Liver (tissue), 3 donors: ENCODE measurements around the gene MAGEB17.

Experiments
- EGR1 ChIP-seq, 2 donors: IDR thresholded peaks; 2 replicates each; pipeline ENCODE4 v1.6.1; 2016 to 2018; ENCODE audit warnings: antibody characterized with exemption in 2 of 2, low read depth in 2 of 2
- GABPA ChIP-seq, 2 donors: IDR thresholded peaks in 1 of 2; conservative IDR thresholded peaks in 1 of 2; 2 replicates each; pipeline ENCODE4 v1.6.1; 2016; ENCODE audit warnings: antibody characterized with exemption in 2 of 2, mild to moderate bottlenecking in 1 of 2, moderate library complexity in 1 of 2
- HNF4A ChIP-seq, 2 donors: conservative IDR thresholded peaks; 2 replicates each; pipeline ENCODE4 v1.6.1; 2016; ENCODE audit warnings: antibody characterized with exemption in 2 of 2, mild to moderate bottlenecking in 2 of 2
- JUND ChIP-seq, 2 donors: IDR thresholded peaks; 2 replicates each; pipeline ENCODE4 v1.6.1; 2016; ENCODE audit warnings: antibody characterized with exemption in 2 of 2
- NR2F2 ChIP-seq: IDR thresholded peaks from 2 replicates; pipeline ENCODE4 v1.6.1; 2016; ENCODE audit warnings: antibody characterized with exemption
- RAD21 ChIP-seq, 2 donors: IDR thresholded peaks; 2 replicates each; pipeline ENCODE4 v1.6.1; 2016; ENCODE audit warnings: antibody characterized with exemption in 2 of 2, mild to moderate bottlenecking in 2 of 2
- SP1 ChIP-seq: IDR thresholded peaks from 2 replicates; pipeline ENCODE4 v1.6.1; 2018; ENCODE audit warnings: antibody characterized with exemption, mild to moderate bottlenecking
- TAF1 ChIP-seq: conservative IDR thresholded peaks from 2 replicates; pipeline ENCODE4 v1.6.1; 2016; ENCODE audit warnings: antibody characterized with exemption, mild to moderate bottlenecking
- YY1 ChIP-seq: IDR thresholded peaks from 2 replicates; pipeline ENCODE4 v1.6.1; 2016; ENCODE audit warnings: antibody characterized with exemption, mild to moderate bottlenecking
- ZBTB33 ChIP-seq: IDR thresholded peaks from 2 replicates; pipeline ENCODE4 v1.6.1; 2016; ENCODE audit warnings: antibody characterized with exemption
- TF ChIP-seq, protein P1 (sequence below): fragments of 150-350 bp; IDR thresholded peaks from 2 replicates; pipeline ENCODE4 v1.5.1; 2017; ENCODE audit warnings: improper control_type of control experiment, low read depth, low read length; ENCODE audit not compliant: missing input control
- TF ChIP-seq, protein P2 (sequence below): IDR thresholded peaks from 2 replicates; pipeline ENCODE4 v1.6.1; 2016; ENCODE audit warnings: antibody characterized with exemption
- TF ChIP-seq, protein P3 (sequence below): IDR thresholded peaks from 2 replicates; pipeline ENCODE4 v1.6.1; 2016; ENCODE audit warnings: antibody characterized with exemption, mild to moderate bottlenecking
- TF ChIP-seq, protein P4 (sequence below): IDR thresholded peaks from 2 replicates; pipeline ENCODE4 v1.6.1; 2016; ENCODE audit warnings: antibody characterized with exemption
- donor health status: healthy.
- donor health status: healthy.

DNA sequence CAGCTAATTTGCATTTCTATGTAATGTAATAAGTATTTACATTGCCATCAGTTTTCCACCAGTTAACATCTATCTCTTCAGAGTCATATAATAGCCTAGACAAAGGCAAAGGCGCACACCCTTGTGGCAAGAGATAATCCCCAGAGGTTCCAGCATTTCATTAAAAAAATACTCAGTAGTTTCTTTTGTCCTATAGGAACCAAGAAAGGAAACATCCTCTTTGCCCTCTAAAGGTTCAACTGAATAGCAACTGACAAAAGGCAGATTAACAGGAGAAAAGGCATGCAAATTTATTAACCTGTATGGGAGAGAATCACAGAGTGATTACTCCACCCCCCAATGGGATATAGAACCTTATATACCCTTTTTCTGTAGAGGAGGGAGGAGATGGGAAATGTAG lies 48.4 kb downstream of the MAGEB17 start:
- TF ChIP-seq ZBTB33 = no peak
- TF ChIP-seq, protein P1, sequence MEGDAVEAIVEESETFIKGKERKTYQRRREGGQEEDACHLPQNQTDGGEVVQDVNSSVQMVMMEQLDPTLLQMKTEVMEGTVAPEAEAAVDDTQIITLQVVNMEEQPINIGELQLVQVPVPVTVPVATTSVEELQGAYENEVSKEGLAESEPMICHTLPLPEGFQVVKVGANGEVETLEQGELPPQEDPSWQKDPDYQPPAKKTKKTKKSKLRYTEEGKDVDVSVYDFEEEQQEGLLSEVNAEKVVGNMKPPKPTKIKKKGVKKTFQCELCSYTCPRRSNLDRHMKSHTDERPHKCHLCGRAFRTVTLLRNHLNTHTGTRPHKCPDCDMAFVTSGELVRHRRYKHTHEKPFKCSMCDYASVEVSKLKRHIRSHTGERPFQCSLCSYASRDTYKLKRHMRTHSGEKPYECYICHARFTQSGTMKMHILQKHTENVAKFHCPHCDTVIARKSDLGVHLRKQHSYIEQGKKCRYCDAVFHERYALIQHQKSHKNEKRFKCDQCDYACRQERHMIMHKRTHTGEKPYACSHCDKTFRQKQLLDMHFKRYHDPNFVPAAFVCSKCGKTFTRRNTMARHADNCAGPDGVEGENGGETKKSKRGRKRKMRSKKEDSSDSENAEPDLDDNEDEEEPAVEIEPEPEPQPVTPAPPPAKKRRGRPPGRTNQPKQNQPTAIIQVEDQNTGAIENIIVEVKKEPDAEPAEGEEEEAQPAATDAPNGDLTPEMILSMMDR = no peak
- TF ChIP-seq, protein P2, sequence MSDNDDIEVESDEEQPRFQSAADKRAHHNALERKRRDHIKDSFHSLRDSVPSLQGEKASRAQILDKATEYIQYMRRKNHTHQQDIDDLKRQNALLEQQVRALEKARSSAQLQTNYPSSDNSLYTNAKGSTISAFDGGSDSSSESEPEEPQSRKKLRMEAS = no peak
- no peak for TF ChIP-seq JUND (IDR thresholded peaks at IDR 0.05)
- no peak for TF ChIP-seq SP1
- TF ChIP-seq, protein P3, sequence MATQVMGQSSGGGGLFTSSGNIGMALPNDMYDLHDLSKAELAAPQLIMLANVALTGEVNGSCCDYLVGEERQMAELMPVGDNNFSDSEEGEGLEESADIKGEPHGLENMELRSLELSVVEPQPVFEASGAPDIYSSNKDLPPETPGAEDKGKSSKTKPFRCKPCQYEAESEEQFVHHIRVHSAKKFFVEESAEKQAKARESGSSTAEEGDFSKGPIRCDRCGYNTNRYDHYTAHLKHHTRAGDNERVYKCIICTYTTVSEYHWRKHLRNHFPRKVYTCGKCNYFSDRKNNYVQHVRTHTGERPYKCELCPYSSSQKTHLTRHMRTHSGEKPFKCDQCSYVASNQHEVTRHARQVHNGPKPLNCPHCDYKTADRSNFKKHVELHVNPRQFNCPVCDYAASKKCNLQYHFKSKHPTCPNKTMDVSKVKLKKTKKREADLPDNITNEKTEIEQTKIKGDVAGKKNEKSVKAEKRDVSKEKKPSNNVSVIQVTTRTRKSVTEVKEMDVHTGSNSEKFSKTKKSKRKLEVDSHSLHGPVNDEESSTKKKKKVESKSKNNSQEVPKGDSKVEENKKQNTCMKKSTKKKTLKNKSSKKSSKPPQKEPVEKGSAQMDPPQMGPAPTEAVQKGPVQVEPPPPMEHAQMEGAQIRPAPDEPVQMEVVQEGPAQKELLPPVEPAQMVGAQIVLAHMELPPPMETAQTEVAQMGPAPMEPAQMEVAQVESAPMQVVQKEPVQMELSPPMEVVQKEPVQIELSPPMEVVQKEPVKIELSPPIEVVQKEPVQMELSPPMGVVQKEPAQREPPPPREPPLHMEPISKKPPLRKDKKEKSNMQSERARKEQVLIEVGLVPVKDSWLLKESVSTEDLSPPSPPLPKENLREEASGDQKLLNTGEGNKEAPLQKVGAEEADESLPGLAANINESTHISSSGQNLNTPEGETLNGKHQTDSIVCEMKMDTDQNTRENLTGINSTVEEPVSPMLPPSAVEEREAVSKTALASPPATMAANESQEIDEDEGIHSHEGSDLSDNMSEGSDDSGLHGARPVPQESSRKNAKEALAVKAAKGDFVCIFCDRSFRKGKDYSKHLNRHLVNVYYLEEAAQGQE = no peak
- TF ChIP-seq YY1 = no peak
- TF ChIP-seq RAD21 (IDR thresholded peaks at IDR 0.05) = no peak
- TF ChIP-seq, protein P4, sequence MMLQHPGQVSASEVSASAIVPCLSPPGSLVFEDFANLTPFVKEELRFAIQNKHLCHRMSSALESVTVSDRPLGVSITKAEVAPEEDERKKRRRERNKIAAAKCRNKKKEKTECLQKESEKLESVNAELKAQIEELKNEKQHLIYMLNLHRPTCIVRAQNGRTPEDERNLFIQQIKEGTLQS = no peak
- TF ChIP-seq EGR1 (IDR thresholded peaks at IDR 0.05; ENCODE audit: low read depth in 2 of 2) = no peak
- no peak for TF ChIP-seq GABPA (IDR thresholded peaks at IDR 0.05 in 1 of 2, conservative IDR thresholded peaks at IDR 0.05 in 1 of 2)
- no peak for TF ChIP-seq TAF1
- no peak for TF ChIP-seq NR2F2
- no peak for TF ChIP-seq HNF4A (conservative IDR thresholded peaks at IDR 0.05)
